ENCODE data around the gene DDIT4L. TPM values are rescaled to one million over a fixed set of nuclear protein-coding genes. Genes with fewer than 3 reads are reported as not detected.
A peak's percentile ranks its signal among the peaks of the same experiment; 100 is the strongest.

DDIT4L gene
- total and polyA plus RNA-seq, 10 of the 15 experiments (the other 5 are each of a cell fraction or from before 2014, with no cell fraction given) = 0.02 to 0.08 TPM; not detected in 8

DNA sequence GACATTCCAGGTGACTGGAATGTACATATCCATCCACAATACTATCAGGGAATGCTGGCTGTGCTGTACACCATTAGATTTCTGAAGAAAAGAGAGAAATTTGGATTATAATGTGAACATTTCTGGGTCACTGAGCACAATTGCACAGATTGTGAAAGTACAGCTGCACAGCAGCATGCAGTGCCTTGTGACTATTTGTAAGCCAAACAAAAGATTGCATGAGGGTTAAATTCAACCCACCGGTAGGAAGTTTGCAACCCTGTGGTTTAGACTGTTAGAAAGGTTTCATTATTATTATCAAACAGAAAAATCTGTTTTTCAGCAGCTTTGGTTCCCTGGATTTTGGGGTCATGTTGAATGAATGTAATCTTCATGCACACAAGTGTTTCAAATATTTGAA is 24.5 kb downstream of the DDIT4L start:
- no peaks in the 10 kb centered on the region; the same call in 1 of the 2 replicates for H3K4me1 ChIP-seq (ENCODE audit: control insufficient read depth, insufficient read depth, low read length)
- ChIA-PET POLR2A (no interaction called here), SMC1A (ENCODE audit: uncharacterized antibody, unreplicated experiment) (no interaction called here), RAD21 (ENCODE audit: unreplicated experiment) (no interaction called here), CTCF (no interaction called here)
- no peak overlapping the region for H3K9ac ChIP-seq (ENCODE audit: control insufficient read depth, insufficient read depth, low read length)
- H3K4me2 ChIP-seq (ENCODE audit: control insufficient read depth, insufficient read depth) = no peak overlapping the region
- H4K20me1 ChIP-seq (ENCODE audit: control insufficient read depth, insufficient read depth) = no peaks in the 10 kb centered on the region
- no peak for ATAC-seq
- no TSS peak for BruUV-seq (replicated peaks)
- no peak for DNase-seq (ENCODE audit: low read depth, low spot score)
- intact Hi-C loops (cut with micrococcal nuclease; ENCODE audit: unreplicated experiment) = no loop called here
- in situ Hi-C loops (cut with MboI) = no loop called here
- no peak for FAIRE-seq
- H3K36me3 ChIP-seq (ENCODE audit: control insufficient read depth in 2 of 2, insufficient read depth in 2 of 2, low read length in 1 of 2) = no peaks in the 10 kb centered on the region
- no peaks in the 10 kb centered on the region for H3K27me3 ChIP-seq (replicated peaks in 1 of 2; ENCODE audit: control insufficient read depth in 2 of 2, insufficient read depth in 2 of 2, low read length in 1 of 2)
- WGBS (ENCODE audit: insufficient coverage, insufficient replicate concordance, low lambda C conversion rate, missing lambda C conversion rate) = 5% methylated on average over 1 of the region's 1 CpG
- H2AFZ ChIP-seq (ENCODE audit: control insufficient read depth, low read depth, low read length) = no peak overlapping the region
- H3K27ac ChIP-seq (ENCODE audit: control insufficient read depth, insufficient read depth) = no peak overlapping the region
- peaks cover 2% of the 10 kb centered on the region for H3K9me3 ChIP-seq (replicated peaks; ENCODE audit: control insufficient read depth, insufficient read depth, low read length)
- H3K4me3 ChIP-seq = no peak overlapping the region
- TF ChIP-seq SMC3 (IDR thresholded peaks at IDR 0.05; ENCODE audit: borderline replicate concordance, low read length) (no peak), RUNX3 (IDR thresholded peaks at IDR 0.05; ENCODE audit: low read length) (peak; percentile 53; the same call in 1 of the 2 replicates)
- H3K79me2 ChIP-seq (ENCODE audit: control insufficient read depth, insufficient read depth, low read length) = no peaks in the 10 kb centered on the region

DNA sequence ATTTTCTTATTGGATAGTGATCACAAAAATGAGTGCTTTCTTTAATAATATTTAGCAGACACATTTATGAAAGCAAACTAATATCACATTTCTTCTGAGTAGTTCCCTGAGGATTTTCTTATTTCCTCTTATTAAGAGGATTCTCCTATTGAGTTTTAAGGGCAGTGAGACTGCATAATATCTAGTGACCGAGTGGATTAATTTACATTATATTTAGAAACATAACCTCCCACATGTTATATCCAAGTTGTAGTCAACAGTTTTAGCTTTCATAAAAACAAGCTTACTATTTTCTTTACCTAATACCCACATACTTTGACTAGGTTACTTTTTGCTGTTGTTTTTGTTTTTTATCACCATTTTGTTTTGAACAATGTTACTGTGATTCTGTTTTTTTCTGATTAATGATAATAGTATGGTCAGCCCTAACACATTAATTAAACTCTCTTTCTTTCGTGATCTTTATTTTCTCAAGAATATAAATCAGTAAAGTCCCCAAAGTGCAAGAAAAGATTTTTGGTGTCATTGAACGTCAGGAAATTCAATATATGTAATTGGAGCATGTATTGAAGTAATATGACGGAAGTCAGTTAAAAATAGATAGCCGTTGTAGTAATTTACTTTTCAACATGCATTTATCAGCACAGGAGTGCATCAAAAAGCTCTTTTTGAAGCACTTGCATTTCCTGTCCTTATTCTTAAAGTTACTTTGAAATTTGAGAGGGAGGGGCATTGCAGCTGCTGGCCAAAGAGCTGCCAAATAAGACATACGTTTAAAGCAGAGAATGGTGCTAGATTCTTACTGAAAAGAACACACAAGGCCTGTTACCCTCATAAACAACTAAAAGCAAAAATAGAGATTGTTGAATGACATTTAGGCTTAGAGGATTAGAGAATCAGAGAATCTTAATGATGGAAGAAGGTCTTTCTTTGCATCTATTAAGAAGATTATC is 25.2 kb downstream of the DDIT4L start:
- no peak for FAIRE-seq
- Histone ChIP-seq H3K4me3 (no peak overlapping the region), H3K27ac (ENCODE audit: control insufficient read depth, insufficient read depth) (no peak overlapping the region), H3K36me3 (ENCODE audit: control insufficient read depth in 2 of 2, insufficient read depth in 2 of 2, low read length in 1 of 2) (no peaks in the 10 kb centered on the region), H3K9me3 (replicated peaks; ENCODE audit: control insufficient read depth, insufficient read depth, low read length) (peaks cover 2% of the 10 kb centered on the region), H4K20me1 (ENCODE audit: control insufficient read depth, insufficient read depth) (no peaks in the 10 kb centered on the region), H3K4me1 (ENCODE audit: control insufficient read depth, insufficient read depth, low read length) (no peaks in the 10 kb centered on the region; the same call in 1 of the 2 replicates), H3K4me2 (ENCODE audit: control insufficient read depth, insufficient read depth) (no peak overlapping the region), H3K9ac (ENCODE audit: control insufficient read depth, insufficient read depth, low read length) (no peak overlapping the region), H3K79me2 (ENCODE audit: control insufficient read depth, insufficient read depth, low read length) (no peaks in the 10 kb centered on the region), H3K27me3 (replicated peaks in 1 of 2; ENCODE audit: control insufficient read depth in 2 of 2, insufficient read depth in 2 of 2, low read length in 1 of 2) (no peaks in the 10 kb centered on the region), H2AFZ (ENCODE audit: control insufficient read depth, low read depth, low read length) (no peak overlapping the region)
- ATAC-seq = no peak
- ChIA-PET RAD21 (ENCODE audit: unreplicated experiment) (no interaction called here), SMC1A (ENCODE audit: uncharacterized antibody, unreplicated experiment) (interaction anchor here (1.8 kb wide), 1 partner anchor 71 kb away, joined by 6 read pairs; no protein-coding TSS in a partner anchor), POLR2A (no interaction called here), CTCF (interaction anchor here (1.0 kb wide), 1 partner anchor 72 kb away, joined by 4 read pairs; no protein-coding TSS in a partner anchor)
- no peak for DNase-seq (ENCODE audit: low read depth, low spot score)
- in situ Hi-C loops (cut with MboI) (no loop called here), intact Hi-C loops (cut with micrococcal nuclease; ENCODE audit: unreplicated experiment) (no loop called here)
- no TSS peak for BruUV-seq (replicated peaks)
- WGBS (ENCODE audit: insufficient coverage, insufficient replicate concordance, low lambda C conversion rate, missing lambda C conversion rate) = 36% methylated on average over 6 of the region's 6 CpGs
- TF ChIP-seq SRF (IDR thresholded peaks at IDR 0.05; ENCODE audit: low read depth in 2 of 2, low read length in 2 of 2) (no peak), NFIC (IDR thresholded peaks at IDR 0.05; ENCODE audit: low read depth, low read length) (no peak), MXI1 (IDR thresholded peaks at IDR 0.05; ENCODE audit: low read depth, low read length) (no peak), NR2C1 (IDR thresholded peaks at IDR 0.05) (no peak), PAX8 (IDR thresholded peaks at IDR 0.05) (no peak), YY1 (IDR thresholded peaks at IDR 0.05; ENCODE audit: low read depth, low read length) (no peak), FOS (IDR thresholded peaks at IDR 0.05; ENCODE audit: borderline replicate concordance, extremely low read depth, insufficient read length) (no peak), DPF2 (IDR thresholded peaks at IDR 0.05) (no peak), CREB1 (IDR thresholded peaks at IDR 0.05; ENCODE audit: low read depth) (no peak), TCF7 (IDR thresholded peaks at IDR 0.05; ENCODE audit: borderline replicate concordance) (no peak), TARDBP (IDR thresholded peaks at IDR 0.05; ENCODE audit: borderline replicate concordance) (no peak), RAD51 (IDR thresholded peaks at IDR 0.05) (no peak), NR2C2 (IDR thresholded peaks at IDR 0.05; ENCODE audit: borderline replicate concordance, control insufficient read depth, insufficient read length, low read depth) (no peak)
- TF ChIP-seq, protein P1, sequence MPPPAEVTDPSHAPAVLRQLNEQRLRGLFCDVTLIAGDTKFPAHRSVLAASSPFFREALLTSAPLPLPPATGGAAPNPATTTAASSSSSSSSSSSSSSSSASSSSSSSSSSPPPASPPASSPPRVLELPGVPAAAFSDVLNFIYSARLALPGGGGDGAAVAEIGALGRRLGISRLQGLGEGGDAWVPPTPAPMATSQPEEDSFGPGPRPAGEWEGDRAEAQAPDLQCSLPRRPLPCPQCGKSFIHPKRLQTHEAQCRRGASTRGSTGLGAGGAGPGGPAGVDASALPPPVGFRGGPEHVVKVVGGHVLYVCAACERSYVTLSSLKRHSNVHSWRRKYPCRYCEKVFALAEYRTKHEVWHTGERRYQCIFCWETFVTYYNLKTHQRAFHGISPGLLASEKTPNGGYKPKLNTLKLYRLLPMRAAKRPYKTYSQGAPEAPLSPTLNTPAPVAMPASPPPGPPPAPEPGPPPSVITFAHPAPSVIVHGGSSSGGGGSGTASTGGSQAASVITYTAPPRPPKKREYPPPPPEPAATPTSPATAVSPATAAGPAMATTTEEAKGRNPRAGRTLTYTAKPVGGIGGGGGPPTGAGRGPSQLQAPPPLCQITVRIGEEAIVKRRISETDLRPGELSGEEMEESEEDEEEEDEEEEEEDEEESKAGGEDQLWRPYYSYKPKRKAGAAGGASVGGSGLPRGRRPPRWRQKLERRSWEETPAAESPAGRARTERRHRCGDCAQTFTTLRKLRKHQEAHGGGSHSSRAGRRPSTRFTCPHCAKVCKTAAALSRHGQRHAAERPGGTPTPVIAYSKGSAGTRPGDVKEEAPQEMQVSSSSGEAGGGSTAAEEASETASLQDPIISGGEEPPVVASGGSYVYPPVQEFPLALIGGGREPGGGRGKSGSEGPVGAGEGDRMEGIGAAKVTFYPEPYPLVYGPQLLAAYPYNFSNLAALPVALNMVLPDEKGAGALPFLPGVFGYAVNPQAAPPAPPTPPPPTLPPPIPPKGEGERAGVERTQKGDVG (CRISPR knock-in tag; IDR thresholded peaks at IDR 0.05) = no peak
